Kidney epithelial cell (primary cell): ENCODE results near the gene TRMT44. TPM values are rescaled to one million over a fixed set of nuclear protein-coding genes. Genes with fewer than 3 reads are reported as not detected.

Experiments used
- DNase-seq: peaks from one replicate; pipeline ENCODE4 v3.0.0-alpha.2; 2010; ENCODE audit warnings: low read depth
- H3K27me3 ChIP-seq: 2 replicates; pipeline ENCODE4 v1.6.0; 2011; ENCODE audit warnings: low read length; ENCODE audit not compliant: control insufficient read depth, insufficient read depth
- H3K36me3 ChIP-seq: 2 replicates; pipeline ENCODE4 v1.5.1; 2011; ENCODE audit warnings: low read length; ENCODE audit not compliant: control insufficient read depth, insufficient read depth
- H3K4me3 ChIP-seq: 2 replicates; pipeline ENCODE4 v1.5.1; 2011; ENCODE audit warnings: low read depth, mild to moderate bottlenecking, control low read depth, low read length
- CTCF ChIP-seq: IDR thresholded peaks from 2 replicates; pipeline ENCODE4 v1.5.1; 2011; ENCODE audit warnings: mild to moderate bottlenecking, moderate library complexity, low read length, control low read depth, inconsistent platforms; ENCODE audit not compliant: insufficient read depth, poor library complexity, severe bottlenecking
- total RNA-seq: library from RNA; depleted of rRNA; stranded (reverse); fragments of >200 nt; gene quantifications from 2 replicates; pipeline ENCODE4 v1.2.3, GENCODE V29; 2015

The TRMT44 gene
- total RNA-seq, 1 donor from 2014 or later = 22.8 TPM

- TF ChIP-seq CTCF = no peak
- no peak for DNase-seq
- Histone ChIP-seq H3K4me3 (no peak overlapping the region), H3K27me3 (no peaks in the 10 kb centered on the region), H3K36me3 (no peaks in the 10 kb centered on the region)
Measured at GRCh38 chr4:8427262-8427661, 13.3 kb upstream of the TRMT44 start.

GRCh38 chr4:8427761-8428287 is 12.8 kb upstream of the TRMT44 start:
- Histone ChIP-seq H3K27me3 (no peaks in the 10 kb centered on the region), H3K36me3 (no peaks in the 10 kb centered on the region), H3K4me3 (peak overlapping the region; percentile 91)
- no peak for TF ChIP-seq CTCF
- no peak for DNase-seq

GRCh38 chr4:8428288-8429097 is 12.1 kb upstream of the TRMT44 start:
- H3K27me3 ChIP-seq = no peaks in the 10 kb centered on the region
- no peak for DNase-seq
- no peaks in the 10 kb centered on the region for H3K36me3 ChIP-seq
- TF ChIP-seq CTCF = peak; percentile 63
- peak overlapping the region; percentile 91 for H3K4me3 ChIP-seq

GRCh38 chr4:8431553-8431952 is 9.0 kb upstream of the TRMT44 start:
- no peak for TF ChIP-seq CTCF
- H3K36me3 ChIP-seq = no peaks in the 10 kb centered on the region
- no peak overlapping the region for H3K4me3 ChIP-seq
- no peak for DNase-seq
- H3K27me3 ChIP-seq = no peaks in the 10 kb centered on the region

GRCh38 chr4:8433136-8433535 is 7.4 kb upstream of the TRMT44 start:
- no peak for DNase-seq
- H3K27me3 ChIP-seq = no peaks in the 10 kb centered on the region
- no peak overlapping the region for H3K4me3 ChIP-seq
- no peaks in the 10 kb centered on the region for H3K36me3 ChIP-seq
- TF ChIP-seq CTCF = no peak
